HG03039 (cell line): ENCODE measurements around the gene SPAG9.

Experiments
- ATAC-seq: cut with Tn5 transposase; IDR thresholded peaks from one replicate; pipeline ENCODE4 v1.9.1; 2021; ENCODE audit warnings: mild to moderate bottlenecking, moderate library complexity; ENCODE audit not compliant: unreplicated experiment

The SPAG9 gene

GRCh38 chr17:51006601-51007000 lies 114.1 kb downstream of the SPAG9 start:
- no peak for ATAC-seq

- no peak for ATAC-seq
Observed at GRCh38 chr17:51005768-51006167, 114.9 kb downstream of the SPAG9 start.

GRCh38 chr17:51004249-51004648 lies 116.4 kb downstream of the SPAG9 start:
- ATAC-seq = no peak

- ATAC-seq = no peak
Observed at GRCh38 chr17:51000835-51001638, 119.6 kb downstream of the SPAG9 start.

- ATAC-seq = no peak
Observed at GRCh38 chr17:50995668-50996067, 125.0 kb downstream of the SPAG9 start.

- no peak for ATAC-seq
Observed at GRCh38 chr17:50993544-50993943, 127.1 kb downstream of the SPAG9 start.

- ATAC-seq = no peak
Observed at GRCh38 chr17:50989149-50989548, 131.5 kb downstream of the SPAG9 start.

- no peak for ATAC-seq
Observed at GRCh38 chr17:50988427-50988826, 132.2 kb downstream of the SPAG9 start.

GRCh38 chr17:50986989-50987660 lies 133.5 kb downstream of the SPAG9 start:
- no peak for ATAC-seq

- ATAC-seq = no peak
Observed at GRCh38 chr17:50981279-50981678, 139.4 kb downstream of the SPAG9 start.

- ATAC-seq = no peak
Observed at GRCh38 chr17:50979524-50979927, 141.1 kb downstream of the SPAG9 start.

GRCh38 chr17:50977487-50978159 lies 143.0 kb downstream of the SPAG9 start:
- ATAC-seq = no peak

- no peak for ATAC-seq
Observed at GRCh38 chr17:50976951-50977472, 143.7 kb downstream of the SPAG9 start.

GRCh38 chr17:50973557-50974494 lies 146.8 kb downstream of the SPAG9 start:
- no peak for ATAC-seq

GRCh38 chr17:50972577-50972976 lies 148.1 kb downstream of the SPAG9 start:
- no peak for ATAC-seq

- no peak for ATAC-seq
Observed at GRCh38 chr17:50967795-50968194, 152.9 kb downstream of the SPAG9 start.

- ATAC-seq = no peak
Observed at GRCh38 chr17:50966163-50966666, 154.5 kb downstream of the SPAG9 start.

- no peak for ATAC-seq
Observed at GRCh38 chr17:50963139-50963538, 157.5 kb downstream of the SPAG9 start.

- no peak for ATAC-seq
Observed at GRCh38 chr17:50961282-50962220, 159.1 kb downstream of the SPAG9 start.
